Erythroblast (primary cell): Measurements from ENCODE around the gene ACP3.

Experiments
- GATA1 ChIP-seq: IDR thresholded peaks from 2 replicates; pipeline ENCODE4 v1.6.1; 2011; ENCODE audit warnings: low read depth, mild to moderate bottlenecking, control low read depth, low read length, moderate library complexity
- POLR2A ChIP-seq: IDR thresholded peaks from 2 replicates; pipeline ENCODE4 v1.6.1; 2011; ENCODE audit warnings: mild to moderate bottlenecking, low read length

GRCh38 chr3:132288357-132288756 is 28.9 kb upstream of the ACP3 start:
- TF ChIP-seq POLR2A (no peak), GATA1 (no peak)
